ENCODE data around the gene VGLL4. TPM values are rescaled to one million over a fixed set of nuclear protein-coding genes. Genes with fewer than 3 reads are reported as not detected.
A peak's percentile ranks its signal among the peaks of the same experiment; 100 is the strongest.

VGLL4 gene
- total RNA-seq, 1 experiment from 2014 or later, result 46.1 TPM

DNA sequence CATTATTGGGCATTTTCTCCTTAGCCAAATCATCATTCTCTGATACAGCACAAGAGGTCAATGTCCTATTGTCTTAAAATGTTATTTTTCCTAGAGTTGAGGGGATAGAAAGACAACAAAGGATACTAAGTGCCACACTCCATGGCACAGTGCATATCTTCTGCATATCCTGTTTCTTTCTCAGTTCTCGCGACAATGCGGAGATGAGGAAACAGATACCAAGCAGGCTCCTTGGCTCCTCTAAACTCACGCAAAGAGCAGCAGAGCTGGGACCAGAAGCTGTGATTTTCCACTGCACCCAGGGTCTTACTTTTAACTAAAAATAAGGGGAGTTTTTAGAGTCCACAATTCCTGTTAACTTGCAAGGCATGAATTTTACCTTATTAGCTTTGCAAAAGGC lies 10.5 kb upstream of the VGLL4 start:
- H3K4me3 ChIP-seq (ENCODE audit: low read depth, low read length), result no peak overlapping the region
- TF ChIP-seq, protein P1, sequence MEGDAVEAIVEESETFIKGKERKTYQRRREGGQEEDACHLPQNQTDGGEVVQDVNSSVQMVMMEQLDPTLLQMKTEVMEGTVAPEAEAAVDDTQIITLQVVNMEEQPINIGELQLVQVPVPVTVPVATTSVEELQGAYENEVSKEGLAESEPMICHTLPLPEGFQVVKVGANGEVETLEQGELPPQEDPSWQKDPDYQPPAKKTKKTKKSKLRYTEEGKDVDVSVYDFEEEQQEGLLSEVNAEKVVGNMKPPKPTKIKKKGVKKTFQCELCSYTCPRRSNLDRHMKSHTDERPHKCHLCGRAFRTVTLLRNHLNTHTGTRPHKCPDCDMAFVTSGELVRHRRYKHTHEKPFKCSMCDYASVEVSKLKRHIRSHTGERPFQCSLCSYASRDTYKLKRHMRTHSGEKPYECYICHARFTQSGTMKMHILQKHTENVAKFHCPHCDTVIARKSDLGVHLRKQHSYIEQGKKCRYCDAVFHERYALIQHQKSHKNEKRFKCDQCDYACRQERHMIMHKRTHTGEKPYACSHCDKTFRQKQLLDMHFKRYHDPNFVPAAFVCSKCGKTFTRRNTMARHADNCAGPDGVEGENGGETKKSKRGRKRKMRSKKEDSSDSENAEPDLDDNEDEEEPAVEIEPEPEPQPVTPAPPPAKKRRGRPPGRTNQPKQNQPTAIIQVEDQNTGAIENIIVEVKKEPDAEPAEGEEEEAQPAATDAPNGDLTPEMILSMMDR (IDR thresholded peaks at IDR 0.05; ENCODE audit: insufficient read depth in 1 of 2, low read depth in 1 of 2, low read length in 1 of 2, severe bottlenecking in 1 of 2, unreplicated experiment in 1 of 2), result no peak
- H3K36me3 ChIP-seq (ENCODE audit: control insufficient read depth, insufficient read depth, low read length), result no peaks in the 10 kb centered on the region
- H3K4me3 Mint-ChIP-seq (ENCODE audit: unreplicated experiment), result no peak overlapping the region
- no TSS peak for BruUV-seq (replicated peaks)
- peaks cover 11% of the 10 kb centered on the region for H3K4me1 ChIP-seq
- intact Hi-C loops (cut with micrococcal nuclease; ENCODE audit: unreplicated experiment), result loop anchor here (5.0 kb wide), 1 partner anchor 417 kb away; no protein-coding TSS in a partner anchor
- H3K36me3 Mint-ChIP-seq (ENCODE audit: insufficient read depth, unreplicated experiment), result no peaks in the 10 kb centered on the region
- H3K4me1 Mint-ChIP-seq (ENCODE audit: low read depth, unreplicated experiment), result peaks cover 11% of the 10 kb centered on the region
- no peaks in the 10 kb centered on the region for H3K9me3 ChIP-seq
- POLR2A ChIA-PET, result no interaction called here
- no peaks in the 10 kb centered on the region for H3K27me3 ChIP-seq (replicated peaks; ENCODE audit: control insufficient read depth, insufficient read depth, low read length)
- CTCF ChIA-PET, result no interaction called here
- H3K9me3 Mint-ChIP-seq (ENCODE audit: unreplicated experiment), result no peaks in the 10 kb centered on the region
- no peak overlapping the region for H3K27ac Mint-ChIP-seq (ENCODE audit: unreplicated experiment)
- no peaks in the 10 kb centered on the region for H3K27me3 Mint-ChIP-seq (ENCODE audit: insufficient read depth, unreplicated experiment)
- no peak for DNase-seq

DNA sequence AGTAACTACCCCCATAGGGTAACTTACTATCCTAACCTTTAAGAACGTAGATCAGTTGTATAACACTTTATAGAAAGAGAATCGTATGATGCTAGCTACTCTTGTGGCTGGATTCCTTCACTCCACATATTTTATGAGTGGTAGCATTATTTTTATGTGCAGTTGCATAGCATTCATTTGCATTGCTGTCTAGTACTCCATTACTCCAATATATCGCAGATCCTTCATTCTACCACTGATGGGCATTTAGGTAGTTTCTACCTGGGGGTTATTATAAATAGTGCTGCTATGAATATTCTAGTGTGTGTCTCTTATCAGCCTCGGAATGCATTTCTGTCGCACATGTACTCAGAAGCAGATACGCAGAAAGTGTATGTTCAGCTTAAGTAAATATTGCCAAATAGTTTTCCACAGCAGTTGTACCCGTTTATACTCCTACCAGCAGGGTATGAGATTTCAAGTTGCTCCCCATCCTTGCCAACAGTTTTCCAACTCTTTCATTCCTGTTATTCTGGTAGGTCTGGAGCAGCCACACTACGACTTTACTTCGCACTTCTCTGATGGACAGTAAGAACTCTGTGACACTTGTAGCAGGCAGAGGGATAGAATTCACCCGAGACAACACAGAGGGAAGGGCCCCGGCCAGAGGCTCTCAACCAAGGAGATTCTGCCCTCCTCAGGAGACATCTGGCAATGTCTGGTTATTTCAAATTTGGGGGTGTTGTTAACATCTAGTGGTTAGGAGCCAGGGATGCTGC lies 9.8 kb upstream of the VGLL4 start:
- Mint-ChIP-seq H3K36me3 (ENCODE audit: insufficient read depth, unreplicated experiment) (no peaks in the 10 kb centered on the region), H3K9me3 (ENCODE audit: unreplicated experiment) (no peaks in the 10 kb centered on the region), H3K27me3 (ENCODE audit: insufficient read depth, unreplicated experiment) (no peaks in the 10 kb centered on the region), H3K4me3 (ENCODE audit: unreplicated experiment) (no peak overlapping the region), H3K4me1 (ENCODE audit: low read depth, unreplicated experiment) (peaks cover 11% of the 10 kb centered on the region), H3K27ac (ENCODE audit: unreplicated experiment) (no peak overlapping the region)
- Histone ChIP-seq H3K4me3 (ENCODE audit: low read depth, low read length) (no peak overlapping the region), H3K27me3 (replicated peaks; ENCODE audit: control insufficient read depth, insufficient read depth, low read length) (no peaks in the 10 kb centered on the region), H3K36me3 (ENCODE audit: control insufficient read depth, insufficient read depth, low read length) (no peaks in the 10 kb centered on the region), H3K9me3 (no peaks in the 10 kb centered on the region), H3K4me1 (peaks cover 11% of the 10 kb centered on the region)
- POLR2A ChIA-PET, result no interaction called here
- BruUV-seq (replicated peaks), result no TSS peak
- DNase-seq, result peak in 1 of 2 experiments; percentile 20
- CTCF ChIA-PET, result no interaction called here
- intact Hi-C loops (cut with micrococcal nuclease; ENCODE audit: unreplicated experiment), result loop anchor here (5.0 kb wide), 1 partner anchor 416 kb away; no protein-coding TSS in a partner anchor
- TF ChIP-seq, protein P1 (IDR thresholded peaks at IDR 0.05; ENCODE audit: insufficient read depth in 1 of 2, low read depth in 1 of 2, low read length in 1 of 2, severe bottlenecking in 1 of 2, unreplicated experiment in 1 of 2), result no peak

DNA sequence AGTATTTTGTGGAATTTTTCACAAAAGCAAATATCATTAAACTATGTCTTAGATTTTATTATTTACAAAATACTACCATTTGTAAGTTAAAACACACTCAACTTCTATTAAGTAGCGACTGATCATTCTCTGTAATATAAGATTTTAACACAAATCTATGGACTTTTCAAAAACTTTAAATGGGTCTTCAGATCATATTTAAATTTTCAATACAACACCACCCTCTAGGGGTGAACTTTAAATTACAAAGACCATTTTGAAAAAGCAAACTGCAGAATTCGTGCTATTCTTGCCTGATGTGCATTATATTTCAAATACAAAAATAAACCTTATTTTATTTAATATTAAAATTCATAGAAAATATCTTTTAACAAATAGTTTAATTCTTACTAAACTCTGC lies 8.2 kb upstream of the VGLL4 start:
- H3K4me3 Mint-ChIP-seq (ENCODE audit: unreplicated experiment), result no peak overlapping the region
- Histone ChIP-seq H3K4me1 (peaks cover 11% of the 10 kb centered on the region), H3K36me3 (ENCODE audit: control insufficient read depth, insufficient read depth, low read length) (no peaks in the 10 kb centered on the region), H3K27me3 (replicated peaks; ENCODE audit: control insufficient read depth, insufficient read depth, low read length) (no peaks in the 10 kb centered on the region), H3K9me3 (no peaks in the 10 kb centered on the region), H3K4me3 (ENCODE audit: low read depth, low read length) (no peak overlapping the region)
- H3K27me3 Mint-ChIP-seq (ENCODE audit: insufficient read depth, unreplicated experiment), result no peaks in the 10 kb centered on the region
- intact Hi-C loops (cut with micrococcal nuclease; ENCODE audit: unreplicated experiment), result loop anchor here (1.0 to 5.0 kb wide), 2 partner anchors 273 to 415 kb away; no protein-coding TSS in a partner anchor
- peaks cover 11% of the 10 kb centered on the region for H3K4me1 Mint-ChIP-seq (ENCODE audit: low read depth, unreplicated experiment)
- POLR2A ChIA-PET, result no interaction called here
- TF ChIP-seq, protein P1 (IDR thresholded peaks at IDR 0.05; ENCODE audit: insufficient read depth in 1 of 2, low read depth in 1 of 2, low read length in 1 of 2, severe bottlenecking in 1 of 2, unreplicated experiment in 1 of 2), result peak; percentile 24 to 46
- H3K27ac Mint-ChIP-seq (ENCODE audit: unreplicated experiment), result no peak overlapping the region
- peak in 1 of 2 experiments; percentile 23 for DNase-seq
- no TSS peak for BruUV-seq (replicated peaks)
- no peaks in the 10 kb centered on the region for H3K36me3 Mint-ChIP-seq (ENCODE audit: insufficient read depth, unreplicated experiment)
- no peaks in the 10 kb centered on the region for H3K9me3 Mint-ChIP-seq (ENCODE audit: unreplicated experiment)
- CTCF ChIA-PET, result interaction anchor here (0.7 kb wide), 1 partner anchor 355 kb away, joined by 4 read pairs; no protein-coding TSS in a partner anchor

Data from Caco-2 (cell line).